Uterus (tissue), 4 donors: ENCODE data around the gene GPD1L. TPM values are rescaled to one million over a fixed set of nuclear protein-coding genes. Genes with fewer than 3 reads are reported as not detected.
A peak's percentile ranks its signal among the peaks of the same experiment; 100 is the strongest.
"Not testable (repeated sequence)": the region's sequence is repeated elsewhere in the genome, so short reads cannot be mapped to it uniquely, and the experiment has no call there.

Experiments used
- DNase-seq, 2 donors: peaks; one replicate each; pipeline ENCODE4 v3.0.0-alpha.2; 2019 to 2020
- H3K27ac ChIP-seq, 2 donors: fragments of 200-600 bp; sonication (generic); 1 replicate in 1 of 2; 2 replicates in 1 of 2; pipeline ENCODE4 v1.5.1; 2016 to 2018
- H3K27me3 ChIP-seq, 2 donors: fragments of 200-600 bp; sonication (generic); one replicate each; pipeline ENCODE4 v1.5.1; 2018 to 2019; ENCODE audit warnings: control low read depth in 1 of 2
- H3K36me3 ChIP-seq, 2 donors: fragments of 200-600 bp; sonication (generic); one replicate each; pipeline ENCODE4 v1.5.1; 2019; ENCODE audit warnings: control low read depth in 1 of 2
- H3K4me1 ChIP-seq, 2 donors: fragments of 200-600 bp; sonication (generic); one replicate each; pipeline ENCODE4 v1.5.1; 2018 to 2019; ENCODE audit warnings: control low read depth in 1 of 2
- H3K4me3 ChIP-seq, 2 donors: fragments of 200-600 bp; sonication (generic); 1 replicate in 1 of 2; 2 replicates in 1 of 2; pipeline ENCODE4 v1.5.1; 2018 to 2019; ENCODE audit warnings: mild to moderate bottlenecking in 1 of 2
- H3K9me3 ChIP-seq, 2 donors: fragments of 200-600 bp; sonication (generic); one replicate each; pipeline ENCODE4 v1.5.1; 2019; ENCODE audit warnings: control low read depth in 1 of 2
- CTCF ChIP-seq, 4 experiments: fragments of 200-600 bp in 2 of 4; fragments of 450-650 bp in 2 of 4; sonication (generic) in 2 of 4; IDR thresholded peaks; one replicate each; pipeline ENCODE4 v1.5.1; 2016 to 2019; ENCODE audit warnings: antibody characterized with exemption in 4 of 4, mild to moderate bottlenecking in 2 of 4, moderate library complexity in 1 of 4
- POLR2A ChIP-seq, 2 donors: fragments of 450-650 bp; IDR thresholded peaks; one replicate each; pipeline ENCODE4 v1.6.1; 2016; ENCODE audit warnings: antibody characterized with exemption in 2 of 2, mild to moderate bottlenecking in 1 of 2, moderate library complexity in 1 of 2
- intact Hi-C: fragments of 100-400 bp; cut with DNase I; formaldehyde crosslinking; loops from one replicate; pipeline ENCODE4 v1.15.1; 2023; ENCODE audit warnings: low total_unique reads
- total RNA-seq, 4 donors: library from RNA; depleted of rRNA in 3 of 4; stranded (reverse); fragments of >200 nt in 3 of 4; gene quantifications; one replicate each; pipeline versions ENCODE4 v1.1.0 to v1.2.4, GENCODE V29; 2014 to 2023
- donor health status: DM: yes; HTN: yes; CAD: no.

Gene GPD1L
- total RNA-seq = 10 to 100 TPM; 32.5 to 46.2 (median 41.1) TPM

- Histone ChIP-seq H3K36me3 (no peaks in the 10 kb centered on the region), H3K4me1 (no peaks in the 10 kb centered on the region)
Observed at GRCh38 chr3:32106132-32106928, at the start of gene GPD1L. TSS of gene GPD1L (plus strand) at chr3:32106620. CDS start at chr3:32106712, 92 bp downstream.

GRCh38 chr3:32058465-32058864, 48.0 kb upstream of the GPD1L start:
- intact Hi-C loops, H3K27me3 ChIP-seq, H3K9me3 ChIP-seq, DNase-seq, H3K4me1 ChIP-seq, H3K36me3 ChIP-seq, H3K27ac ChIP-seq, H3K4me3 ChIP-seq: not testable (repeated sequence)

More at GRCh38 chr3:32106132-32106928, at the start of gene GPD1L:
- Histone ChIP-seq H3K27ac (peak within 1 kb of the TSS; percentile 64 to 74), H3K4me3 (peak within 1 kb of the TSS; percentile 38 to 76), H3K27me3 (no peaks in the 10 kb centered on the region), H3K9me3 (no peaks in the 10 kb centered on the region)
- TF ChIP-seq CTCF (IDR thresholded peaks at IDR 0.05) = no peak
- TF ChIP-seq POLR2A (IDR thresholded peaks at IDR 0.05) = peak; percentile 29 to 49
- DNase-seq = peak; percentile 90 to 94
- intact Hi-C loops = no loop called here

- no peak for TF ChIP-seq POLR2A (IDR thresholded peaks at IDR 0.05)
- no peak for TF ChIP-seq CTCF (IDR thresholded peaks at IDR 0.05)
- no peak for DNase-seq
- no peaks in the 10 kb centered on the region for H3K36me3 ChIP-seq
- no peaks in the 10 kb centered on the region for H3K9me3 ChIP-seq
- H3K4me1 ChIP-seq = no peaks in the 10 kb centered on the region
- no peaks in the 10 kb centered on the region for H3K27me3 ChIP-seq
- no peak overlapping the region for H3K27ac ChIP-seq
- H3K4me3 ChIP-seq = no peak overlapping the region
- intact Hi-C loops = no loop called here
Observed at GRCh38 chr3:32062950-32063582, 43.4 kb upstream of the GPD1L start.

- H3K9me3 ChIP-seq = no peaks in the 10 kb centered on the region
- intact Hi-C loops = no loop called here
- TF ChIP-seq CTCF (IDR thresholded peaks at IDR 0.05) = no peak
- TF ChIP-seq POLR2A (IDR thresholded peaks at IDR 0.05) = no peak
Observed at GRCh38 chr3:32066686-32067085, 39.7 kb upstream of the GPD1L start.

GRCh38 chr3:32074194-32074593, 32.2 kb upstream of the GPD1L start:
- H3K27ac ChIP-seq, H3K27me3 ChIP-seq, H3K4me1 ChIP-seq, H3K36me3 ChIP-seq, H3K4me3 ChIP-seq, H3K9me3 ChIP-seq, DNase-seq, intact Hi-C loops: not testable (repeated sequence)

More at GRCh38 chr3:32066686-32067085, 39.7 kb upstream of the GPD1L start:
- Histone ChIP-seq H3K36me3 (no peaks in the 10 kb centered on the region), H3K4me3 (no peak overlapping the region), H3K4me1 (no peaks in the 10 kb centered on the region), H3K27me3 (no peaks in the 10 kb centered on the region), H3K27ac (no peak overlapping the region)
- DNase-seq = no peak

GRCh38 chr3:32076566-32076965, 29.9 kb upstream of the GPD1L start:
- H3K27ac ChIP-seq = no peak overlapping the region
- H3K27me3 ChIP-seq = no peaks in the 10 kb centered on the region
- no peaks in the 10 kb centered on the region for H3K4me1 ChIP-seq
- H3K4me3 ChIP-seq = no peak overlapping the region
- no peaks in the 10 kb centered on the region for H3K36me3 ChIP-seq
- intact Hi-C loops = no loop called here
- TF ChIP-seq CTCF (IDR thresholded peaks at IDR 0.05) = no peak
- no peak for TF ChIP-seq POLR2A (IDR thresholded peaks at IDR 0.05)
- no peaks in the 10 kb centered on the region for H3K9me3 ChIP-seq
- no peak for DNase-seq
